Measurements from ENCODE around the gene TMEM163. TPM values are rescaled to one million over a fixed set of nuclear protein-coding genes. Genes with fewer than 3 reads are reported as not detected.

The TMEM163 gene
- total and polyA plus RNA-seq, 3 experiments from 2014 or later: 0.45 TPM; not detected in 2

- Histone ChIP-seq H3K36me3 (ENCODE audit: insufficient read depth, low read length) (no peaks in the 10 kb centered on the region), H3K9me3 (ENCODE audit: low read length) (no peaks in the 10 kb centered on the region), H3K27me3 (ENCODE audit: insufficient read depth, low read length, poor library complexity, severe bottlenecking) (no peaks in the 10 kb centered on the region), H3K4me1 (ENCODE audit: insufficient read depth, low read length) (peaks cover 25% of the 10 kb centered on the region), H3K4me3 (ENCODE audit: low read length) (no peak overlapping the region), H3K27ac (ENCODE audit: low read depth, low read length) (no peak overlapping the region)
- no peaks in the 10 kb centered on the region for H3K27me3 Mint-ChIP-seq
- peaks cover 0 to 1% (median 0%) of the 10 kb centered on the region in 5 donors for H3K9me3 Mint-ChIP-seq
- POLR2A ChIA-PET: no interaction called here
- H3K4me1 Mint-ChIP-seq: peaks cover 30 to 35% (median 31%) of the 10 kb centered on the region in 3 donors
- DNase-seq: no peak
- no peak overlapping the region for H3K27ac Mint-ChIP-seq
- CTCF ChIA-PET: interaction anchor here (1.0 kb wide), 1 partner anchor 13 kb away, joined by 4 read pairs; no protein-coding TSS in a partner anchor
- peaks cover 0 to 4% (median 3%) of the 10 kb centered on the region in 3 donors for H3K36me3 Mint-ChIP-seq
- H3K4me3 Mint-ChIP-seq: no peak overlapping the region
Measured at GRCh38 chr2:134683561-134684112, 35.2 kb downstream of the TMEM163 start.

- CTCF ChIA-PET: no interaction called here
- H3K9me3 ChIP-seq (ENCODE audit: low read length): no peaks in the 10 kb centered on the region
- no peak overlapping the region for H3K4me3 ChIP-seq (ENCODE audit: low read length)
- POLR2A ChIA-PET: no interaction called here
- Mint-ChIP-seq H3K9me3 (peaks cover 0 to 1% (median 0%) of the 10 kb centered on the region in 5 donors), H3K27me3 (no peaks in the 10 kb centered on the region), H3K27ac (no peak overlapping the region), H3K4me3 (no peak overlapping the region), H3K36me3 (peaks cover 0 to 4% (median 3%) of the 10 kb centered on the region in 3 donors), H3K4me1 (peaks cover 38 to 44% (median 39%) of the 10 kb centered on the region in 3 donors)
- no peaks in the 10 kb centered on the region for H3K36me3 ChIP-seq (ENCODE audit: insufficient read depth, low read length)
- H3K27ac ChIP-seq (ENCODE audit: low read depth, low read length): no peak overlapping the region
- peaks cover 34% of the 10 kb centered on the region for H3K4me1 ChIP-seq (ENCODE audit: insufficient read depth, low read length)
- no peak for DNase-seq
- no peaks in the 10 kb centered on the region for H3K27me3 ChIP-seq (ENCODE audit: insufficient read depth, low read length, poor library complexity, severe bottlenecking)
Measured at GRCh38 chr2:134682726-134683125, 36.1 kb downstream of the TMEM163 start.

GRCh38 chr2:134681201-134681600 lies 37.6 kb downstream of the TMEM163 start:
- Mint-ChIP-seq H3K36me3 (peaks cover 0 to 4% (median 3%) of the 10 kb centered on the region in 3 donors), H3K27ac (peak overlapping the region in 2 of 8 donors; percentile 27 to 65), H3K4me1 (peaks cover 53 to 59% (median 53%) of the 10 kb centered on the region in 3 donors)

DNA sequence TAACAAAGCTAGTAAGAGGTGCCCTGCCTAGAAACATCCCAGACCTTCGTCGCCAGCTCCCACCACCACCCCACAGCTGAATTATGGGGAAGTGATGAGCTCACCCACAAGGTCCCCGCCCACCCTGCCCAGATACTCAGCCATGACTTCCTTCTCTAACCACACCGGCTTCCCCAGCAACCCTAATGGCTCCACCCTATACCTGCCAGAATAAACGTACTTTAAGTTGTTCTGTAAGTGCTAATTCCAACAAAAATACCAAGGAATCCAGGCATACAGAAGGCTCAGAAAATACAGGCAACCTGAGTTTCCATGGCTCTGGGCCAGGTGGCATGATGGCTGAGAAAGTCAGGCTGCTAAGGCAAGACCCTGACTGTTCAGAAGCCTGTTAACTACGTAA lies 39.1 kb downstream of the TMEM163 start:
- no peaks in the 10 kb centered on the region for H3K27me3 Mint-ChIP-seq
- no peaks in the 10 kb centered on the region for H3K36me3 ChIP-seq (ENCODE audit: insufficient read depth, low read length)
- peak overlapping the region in 7 of 8 donors; percentile 77 to 91 (median 87) for H3K27ac Mint-ChIP-seq
- peaks cover 0 to 3% (median 0%) of the 10 kb centered on the region in 3 donors for H3K36me3 Mint-ChIP-seq
- H3K9me3 Mint-ChIP-seq: peaks cover 0 to 1% (median 0%) of the 10 kb centered on the region in 5 donors
- H3K9me3 ChIP-seq (ENCODE audit: low read length): no peaks in the 10 kb centered on the region
- ChIA-PET POLR2A (interaction anchor here (2.3 to 3.1 kb wide), 2 partner anchors 9 to 11 kb away, joined by 8 read pairs; no protein-coding TSS in a partner anchor), CTCF (interaction anchor here (1.6 to 2.8 kb wide), 2 partner anchors 9 to 14 kb away, joined by 5 to 11 read pairs; no protein-coding TSS in a partner anchor)
- H3K4me1 ChIP-seq (ENCODE audit: insufficient read depth, low read length): peaks cover 47% of the 10 kb centered on the region
- H3K4me3 Mint-ChIP-seq: peak overlapping the region in 6 of 7 donors; percentile 73 to 83 (median 74)
- H3K4me3 ChIP-seq (ENCODE audit: low read length): no peak overlapping the region
- DNase-seq: peak in 4 of 5 donors; percentile 19 to 70 (median 56)
- H3K27me3 ChIP-seq (ENCODE audit: insufficient read depth, low read length, poor library complexity, severe bottlenecking): no peaks in the 10 kb centered on the region
- H3K4me1 Mint-ChIP-seq: peaks cover 58 to 62% (median 60%) of the 10 kb centered on the region in 3 donors
- H3K27ac ChIP-seq (ENCODE audit: low read depth, low read length): no peak overlapping the region

More at GRCh38 chr2:134681201-134681600, 37.6 kb downstream of the TMEM163 start:
- Histone ChIP-seq H3K4me1 (ENCODE audit: insufficient read depth, low read length) (peaks cover 47% of the 10 kb centered on the region), H3K27ac (ENCODE audit: low read depth, low read length) (no peak overlapping the region), H3K9me3 (ENCODE audit: low read length) (no peaks in the 10 kb centered on the region), H3K36me3 (ENCODE audit: insufficient read depth, low read length) (no peaks in the 10 kb centered on the region), H3K4me3 (ENCODE audit: low read length) (no peak overlapping the region), H3K27me3 (ENCODE audit: insufficient read depth, low read length, poor library complexity, severe bottlenecking) (no peaks in the 10 kb centered on the region)
- Mint-ChIP-seq H3K27me3 (no peaks in the 10 kb centered on the region), H3K4me3 (peak overlapping the region in 4 of 7 donors; percentile 29 to 87 (median 50)), H3K9me3 (peaks cover 0 to 1% (median 0%) of the 10 kb centered on the region in 5 donors)
- CTCF ChIA-PET: interaction anchor here (1.0 to 2.8 kb wide), 3 partner anchors 11 to 22 kb away, joined by 3 to 11 read pairs (median 5); no protein-coding TSS in a partner anchor
- POLR2A ChIA-PET: interaction anchor here (0.7 to 3.1 kb wide), 2 partner anchors 12 to 484 kb away, joined by 3 to 8 read pairs; no protein-coding TSS in a partner anchor
- DNase-seq: no peak

DNA sequence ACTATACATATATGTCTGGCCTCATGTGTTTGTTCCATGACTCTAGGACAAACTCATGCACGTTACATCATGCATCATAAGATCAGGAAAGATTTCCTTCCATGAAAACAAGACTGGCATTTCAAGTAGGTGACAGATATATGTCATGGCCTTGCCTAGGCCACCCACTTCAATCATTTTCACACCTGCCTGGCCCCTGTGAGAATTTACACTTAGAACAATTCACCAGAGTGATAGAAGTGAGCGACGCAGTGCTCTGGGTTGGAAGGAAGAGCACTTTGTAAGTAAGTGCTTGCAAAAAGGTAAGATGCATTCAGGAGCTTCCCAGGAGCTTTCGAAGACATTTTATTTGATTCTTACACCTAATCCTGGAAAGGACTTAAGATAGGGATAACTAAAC lies 39.5 kb downstream of the TMEM163 start:
- Histone ChIP-seq H3K27ac (ENCODE audit: low read depth, low read length) (no peak overlapping the region), H3K4me1 (ENCODE audit: insufficient read depth, low read length) (peaks cover 47% of the 10 kb centered on the region), H3K36me3 (ENCODE audit: insufficient read depth, low read length) (no peaks in the 10 kb centered on the region), H3K27me3 (ENCODE audit: insufficient read depth, low read length, poor library complexity, severe bottlenecking) (no peaks in the 10 kb centered on the region), H3K9me3 (ENCODE audit: low read length) (no peaks in the 10 kb centered on the region), H3K4me3 (ENCODE audit: low read length) (no peak overlapping the region)
- H3K27ac Mint-ChIP-seq: peak overlapping the region; percentile 48 to 91 (median 86)
- no peaks in the 10 kb centered on the region for H3K27me3 Mint-ChIP-seq
- no peaks in the 10 kb centered on the region for H3K9me3 Mint-ChIP-seq
- ChIA-PET CTCF (interaction anchor here (2.8 kb wide), 1 partner anchor 9 kb away, joined by 11 read pairs; no protein-coding TSS in a partner anchor), POLR2A (interaction anchor here (2.3 to 3.1 kb wide), 2 partner anchors 9 to 10 kb away, joined by 8 read pairs; no protein-coding TSS in a partner anchor)
- peak overlapping the region; percentile 23 to 83 (median 74) for H3K4me3 Mint-ChIP-seq
- H3K36me3 Mint-ChIP-seq: peaks cover 0 to 3% (median 0%) of the 10 kb centered on the region in 3 donors
- H3K4me1 Mint-ChIP-seq: peaks cover 60 to 62% (median 62%) of the 10 kb centered on the region in 3 donors
- DNase-seq: peak in 1 of 5 donors; percentile 17

GRCh38 chr2:134677856-134678756 lies 40.7 kb downstream of the TMEM163 start:
- POLR2A ChIA-PET: interaction anchor here (2.3 to 3.1 kb wide), 2 partner anchors 8 to 9 kb away, joined by 8 read pairs; no protein-coding TSS in a partner anchor
- H3K9me3 ChIP-seq (ENCODE audit: low read length): no peaks in the 10 kb centered on the region
- CTCF ChIA-PET: interaction anchor here (0.8 to 2.8 kb wide), 3 partner anchors 8 to 9 kb away, joined by 4 to 11 read pairs (median 5); no protein-coding TSS in a partner anchor
- no peaks in the 10 kb centered on the region for H3K9me3 Mint-ChIP-seq
- peaks cover 0 to 3% (median 3%) of the 10 kb centered on the region in 3 donors for H3K36me3 Mint-ChIP-seq
- peaks cover 64 to 71% (median 64%) of the 10 kb centered on the region in 3 donors for H3K4me1 Mint-ChIP-seq
- H3K4me3 ChIP-seq (ENCODE audit: low read length): no peak overlapping the region
- H3K4me3 Mint-ChIP-seq: peak overlapping the region in 1 of 7 donors; percentile 41
- no peaks in the 10 kb centered on the region for H3K27me3 Mint-ChIP-seq
- no peaks in the 10 kb centered on the region for H3K36me3 ChIP-seq (ENCODE audit: insufficient read depth, low read length)
- H3K27ac ChIP-seq (ENCODE audit: low read depth, low read length): no peak overlapping the region
- DNase-seq: no peak
- peaks cover 47% of the 10 kb centered on the region for H3K4me1 ChIP-seq (ENCODE audit: insufficient read depth, low read length)
- H3K27ac Mint-ChIP-seq: peak overlapping the region in 2 of 8 donors; percentile 17 to 36
- no peaks in the 10 kb centered on the region for H3K27me3 ChIP-seq (ENCODE audit: insufficient read depth, low read length, poor library complexity, severe bottlenecking)

- Mint-ChIP-seq H3K4me3 (peak overlapping the region; percentile 8 to 89 (median 69)), H3K27ac (peak overlapping the region in 7 of 8 donors; percentile 25 to 84 (median 58)), H3K9me3 (no peaks in the 10 kb centered on the region), H3K27me3 (no peaks in the 10 kb centered on the region), H3K4me1 (peaks cover 74 to 83% (median 74%) of the 10 kb centered on the region in 3 donors), H3K36me3 (peaks cover 0 to 3% (median 3%) of the 10 kb centered on the region in 3 donors)
- no peaks in the 10 kb centered on the region for H3K27me3 ChIP-seq (ENCODE audit: insufficient read depth, low read length, poor library complexity, severe bottlenecking)
- no peaks in the 10 kb centered on the region for H3K9me3 ChIP-seq (ENCODE audit: low read length)
- H3K36me3 ChIP-seq (ENCODE audit: insufficient read depth, low read length): no peaks in the 10 kb centered on the region
- DNase-seq: peak in 2 of 5 donors; percentile 24 to 31
- CTCF ChIA-PET: interaction anchor here (1.5 kb wide), 1 partner anchor 8 kb away, joined by 5 read pairs; no protein-coding TSS in a partner anchor
- POLR2A ChIA-PET: no interaction called here
- peaks cover 52% of the 10 kb centered on the region for H3K4me1 ChIP-seq (ENCODE audit: insufficient read depth, low read length)
- H3K4me3 ChIP-seq (ENCODE audit: low read length): no peak overlapping the region
- H3K27ac ChIP-seq (ENCODE audit: low read depth, low read length): no peak overlapping the region
Measured at GRCh38 chr2:134676960-134677359, 41.8 kb downstream of the TMEM163 start.
